Ishikawa (cell line): ENCODE data around the gene SH3RF3.

Source experiments
- FOXM1 ChIP-seq: IDR thresholded peaks from 2 replicates; pipeline ENCODE4 v1.6.1; 2012; ENCODE audit warnings: low read depth, borderline replicate concordance
- NFIC ChIP-seq: IDR thresholded peaks from 2 replicates; pipeline ENCODE4 v1.6.1; 2012
- RAD21 ChIP-seq: IDR thresholded peaks from 2 replicates; pipeline ENCODE4 v1.6.1; 2012; ENCODE audit warnings: low read depth
- REST ChIP-seq: IDR thresholded peaks from 2 replicates; pipeline ENCODE4 v1.6.1; 2012; ENCODE audit warnings: low read depth, mild to moderate bottlenecking
- TCF12 ChIP-seq: IDR thresholded peaks from 2 replicates; pipeline ENCODE4 v1.6.1; 2012; ENCODE audit warnings: low read depth
- USF1 ChIP-seq: IDR thresholded peaks from 2 replicates; pipeline ENCODE4 v1.6.1; 2012

GRCh38 chr2:109125593-109126500, 3.2 kb upstream of the SH3RF3 start:
- TF ChIP-seq TCF12 (no peak), NFIC (no peak), USF1 (no peak), RAD21 (no peak), FOXM1 (no peak), REST (no peak)
